H9 (cell line): ENCODE measurements around the gene NTRK3. TPM values are rescaled to one million over a fixed set of nuclear protein-coding genes. Genes with fewer than 3 reads are reported as not detected.

Source experiments
- DNase-seq: peaks from one replicate; pipeline ENCODE4 v3.0.0-alpha.2; 2017
- H2AFZ ChIP-seq: one replicate; pipeline ENCODE4 v1.6.1; 2013; ENCODE audit warnings: mild to moderate bottlenecking, low read length, control low read depth, moderate library complexity
- H2AK5ac ChIP-seq: 2 replicates; pipeline ENCODE4 v1.6.1; 2013; ENCODE audit warnings: low read length, control low read depth, mixed read lengths; ENCODE audit not compliant: insufficient read length
- H2BK120ac ChIP-seq: one replicate; pipeline ENCODE4 v1.6.1; 2013; ENCODE audit warnings: low read depth, mild to moderate bottlenecking, low read length, control low read depth, inconsistent platforms; ENCODE audit not compliant: poor library complexity, severe bottlenecking
- H2BK12ac ChIP-seq: 2 replicates; pipeline ENCODE4 v1.6.1; 2013; ENCODE audit warnings: low read length, control low read depth, mixed read lengths, low read depth; ENCODE audit not compliant: insufficient read length
- H2BK15ac ChIP-seq: 2 replicates; pipeline ENCODE4 v1.6.1; 2013; ENCODE audit warnings: low read depth, low read length, control low read depth
- H2BK20ac ChIP-seq: one replicate; pipeline ENCODE4 v1.6.1; 2013; ENCODE audit warnings: low read depth, mild to moderate bottlenecking, low read length, control low read depth, inconsistent platforms; ENCODE audit not compliant: poor library complexity, severe bottlenecking
- H2BK5ac ChIP-seq: 2 replicates; pipeline ENCODE4 v1.6.1; 2013; ENCODE audit warnings: low read length, control low read depth, mixed read lengths; ENCODE audit not compliant: insufficient read length
- H3K14ac ChIP-seq: 2 replicates; pipeline ENCODE4 v1.6.1; 2013; ENCODE audit warnings: low read length, control low read depth; ENCODE audit not compliant: insufficient read depth
- H3K18ac ChIP-seq: 2 replicates; pipeline ENCODE4 v1.6.1; 2013; ENCODE audit warnings: low read depth, mild to moderate bottlenecking, mixed read lengths, low read length, control low read depth; ENCODE audit not compliant: insufficient read length
- H3K23ac ChIP-seq: 2 replicates; pipeline ENCODE4 v1.6.1; 2013; ENCODE audit warnings: low read length, control low read depth, mixed read lengths, low read depth; ENCODE audit not compliant: insufficient read length
- H3K23me2 ChIP-seq: 2 replicates; pipeline ENCODE4 v1.6.1; 2013; ENCODE audit warnings: low read depth, mild to moderate bottlenecking, mixed read lengths, low read length, control low read depth; ENCODE audit not compliant: insufficient read length, poor library complexity, severe bottlenecking
- H3K27ac ChIP-seq: 2 replicates; pipeline ENCODE4 v1.5.1; 2013; ENCODE audit warnings: low read length, control low read depth, mixed read lengths, low read depth; ENCODE audit not compliant: insufficient read length
- H3K27me3 ChIP-seq: 2 replicates; pipeline ENCODE4 v1.6.1; 2013; ENCODE audit warnings: low read length, control low read depth, inconsistent platforms; ENCODE audit not compliant: insufficient read depth
- H3K4ac ChIP-seq: 2 replicates; pipeline ENCODE4 v1.6.1; 2013; ENCODE audit warnings: low read depth, mild to moderate bottlenecking, control low read depth, inconsistent platforms, low read length, moderate library complexity
- H3K4me1 ChIP-seq: 2 replicates; pipeline ENCODE4 v1.6.1; 2013; ENCODE audit warnings: low read length, control low read depth, inconsistent platforms; ENCODE audit not compliant: insufficient read depth
- H3K4me2 ChIP-seq: 2 replicates; pipeline ENCODE4 v1.6.1; 2013; ENCODE audit warnings: low read length, control low read depth, mixed read lengths; ENCODE audit not compliant: insufficient read length, insufficient read depth
- H3K56ac ChIP-seq: 2 replicates; pipeline ENCODE4 v1.6.1; 2013; ENCODE audit warnings: low read depth, mild to moderate bottlenecking, mixed read lengths, low read length, control low read depth; ENCODE audit not compliant: insufficient read length
- H3K79me1 ChIP-seq: 2 replicates; pipeline ENCODE4 v1.6.1; 2013; ENCODE audit warnings: low read depth, mild to moderate bottlenecking, moderate library complexity, low read length, control low read depth, inconsistent platforms; ENCODE audit not compliant: insufficient read depth, poor library complexity, severe bottlenecking
- H3K79me2 ChIP-seq: 2 replicates; pipeline ENCODE4 v1.6.1; 2013; ENCODE audit warnings: low read length, control low read depth, inconsistent platforms; ENCODE audit not compliant: insufficient read depth
- H3K9ac ChIP-seq: 2 replicates; pipeline ENCODE4 v1.6.1; 2013; ENCODE audit warnings: low read length, control low read depth, mixed read lengths; ENCODE audit not compliant: insufficient read length; ENCODE audit errors: extremely low read depth
- H3K9me3 ChIP-seq: one replicate; pipeline ENCODE4 v1.6.1; 2013; ENCODE audit warnings: low read depth, low read length, inconsistent platforms; ENCODE audit not compliant: control insufficient read depth
- H3T11ph ChIP-seq: one replicate; pipeline ENCODE4 v1.6.1; 2013; ENCODE audit warnings: mild to moderate bottlenecking, low read length, control low read depth, inconsistent platforms
- H4K20me1 ChIP-seq: one replicate; pipeline ENCODE4 v1.6.1; 2013; ENCODE audit not compliant: control insufficient read depth, insufficient read length, insufficient read depth
- H4K5ac ChIP-seq: 2 replicates; pipeline ENCODE4 v1.6.1; 2013; ENCODE audit warnings: low read depth, mild to moderate bottlenecking, mixed read lengths, low read length, control low read depth; ENCODE audit not compliant: insufficient read length
- H4K8ac ChIP-seq: replicated peaks from 2 replicates; pipeline ENCODE4 v1.6.1; 2013; ENCODE audit warnings: low read length, control low read depth, mixed read lengths, low read depth; ENCODE audit not compliant: insufficient read length
- H4K91ac ChIP-seq: 2 replicates; pipeline ENCODE4 v1.6.1; 2013; ENCODE audit warnings: low read depth, mild to moderate bottlenecking, moderate library complexity, mixed read lengths, low read length, control low read depth; ENCODE audit not compliant: insufficient read length
- H3K27ac Mint-ChIP-seq, 3 experiments: 2 replicates in 2 of 3; 3 replicates in 1 of 3; pipeline ENCODE4 v1.8.0; 2020 to 2021; ENCODE audit warnings: mixed read lengths in 3 of 3, mild to moderate bottlenecking in 1 of 3, moderate library complexity in 1 of 3
- H3K27me3 Mint-ChIP-seq: 2 replicates; pipeline ENCODE4 v1.8.0; 2021; ENCODE audit warnings: low read depth, mild to moderate bottlenecking, moderate library complexity, mixed read lengths
- H3K36me3 Mint-ChIP-seq, 3 experiments: 2 replicates in 2 of 3; 3 replicates in 1 of 3; pipeline ENCODE4 v1.8.0; 2020 to 2021; ENCODE audit warnings: low read depth in 3 of 3, mixed read lengths in 3 of 3; ENCODE audit not compliant: insufficient read depth in 1 of 3
- H3K4me1 Mint-ChIP-seq, 2 experiments: 2 replicates each; pipeline ENCODE4 v1.8.0; 2020; ENCODE audit warnings: mixed read lengths in 2 of 2
- H3K4me3 Mint-ChIP-seq, 2 experiments: 2 replicates in 1 of 2; 3 replicates in 1 of 2; pipeline ENCODE4 v1.8.0; 2020 to 2021; ENCODE audit warnings: mild to moderate bottlenecking in 2 of 2, mixed read lengths in 2 of 2, moderate library complexity in 1 of 2
- H3K9me3 Mint-ChIP-seq, 2 experiments: 2 replicates in 1 of 2; 3 replicates in 1 of 2; pipeline ENCODE4 v1.8.0; 2020; ENCODE audit warnings: mild to moderate bottlenecking in 2 of 2, mixed read lengths in 2 of 2, moderate library complexity in 1 of 2
- CTCF ChIP-seq: fragments of 200-600 bp; sonication (generic); conservative IDR thresholded peaks from 3 replicates; pipeline ENCODE4 v1.8.0; 2021; ENCODE audit warnings: antibody characterized with exemption, mild to moderate bottlenecking
- WGBS: extraction: QIAGEN DNeasy Blood & Tissue Kit; methylation state at CpG from one replicate; pipeline ENCODE4 v1.1.7; 2013; ENCODE audit warnings: missing lambda C conversion rate, low lambda C conversion rate, mixed read lengths; ENCODE audit not compliant: insufficient read length; ENCODE audit errors: extremely low coverage; 5-methylcytosine and 5-hydroxymethylcytosine counted together
- total RNA-seq: library from RNA; stranded (reverse); gene quantifications from 2 replicates; pipeline ENCODE4 v1.2.1, GENCODE V29; 2021

Gene NTRK3
- total RNA-seq, 1 experiment from 2014 or later = 2.5 TPM

- Mint-ChIP-seq H3K27me3 (peaks cover under 1% of the 10 kb centered on the region), H3K4me1 (peaks cover 3 to 6% of the 10 kb centered on the region in 2 experiments; a peak in 3 of 4 replicates), H3K4me3 (no peak overlapping the region), H3K9me3 (no peaks in the 10 kb centered on the region), H3K27ac (no peak overlapping the region), H3K36me3 (no peaks in the 10 kb centered on the region)
- Histone ChIP-seq H3K56ac (no peak overlapping the region), H3K9ac (no peak overlapping the region), H3K23me2 (no peaks in the 10 kb centered on the region), H4K8ac (no peak overlapping the region), H2AFZ (no peak overlapping the region), H2BK15ac (no peak overlapping the region), H2BK20ac (no peak overlapping the region), H2BK5ac (no peak overlapping the region), H4K5ac (no peak overlapping the region), H3K18ac (no peak overlapping the region), H3K27me3 (no peaks in the 10 kb centered on the region), H2AK5ac (no peak overlapping the region), H2BK120ac (no peak overlapping the region), H3K27ac (no peak overlapping the region), H3K4me2 (no peak overlapping the region), H3K4me1 (no peaks in the 10 kb centered on the region), H3K9me3 (no peaks in the 10 kb centered on the region), H4K91ac (no peak overlapping the region), H3K79me1 (no peaks in the 10 kb centered on the region), H3K23ac (no peak overlapping the region), H2BK12ac (no peak overlapping the region), H3K79me2 (no peaks in the 10 kb centered on the region), H3T11ph (no peak overlapping the region), H3K4ac (no peak overlapping the region), H3K14ac (no peak overlapping the region), H4K20me1 (no peaks in the 10 kb centered on the region)
- DNase-seq = no peak
- TF ChIP-seq CTCF = no peak
- WGBS = no CpG with 5 or more reads among the region's 3 CpGs
Observed at GRCh38 chr15:87871731-87872320, 384.7 kb downstream of the NTRK3 start.
